HEK293 (cell line): ENCODE data around the gene HMGN2.

Experiments
- ATF2 ChIP-seq: fragments of 450-650 bp; formaldehyde crosslinking; IDR thresholded peaks from 2 replicates; pipeline ENCODE4 v1.5.1; 2016; ENCODE audit warnings: missing biosample characterization, missing genetic modification characterization, low read depth
- BCL11B ChIP-seq: fragments of 450-650 bp; formaldehyde crosslinking; IDR thresholded peaks from 2 replicates; pipeline ENCODE4 v1.5.1; 2016; ENCODE audit warnings: low read depth, missing biosample characterization, missing genetic modification characterization
- GLIS2 ChIP-seq: fragments of 450-650 bp; formaldehyde crosslinking; IDR thresholded peaks from 2 replicates; pipeline ENCODE4 v1.5.1; 2016; ENCODE audit warnings: missing biosample characterization, missing genetic modification characterization
- HOXA7 ChIP-seq: sonication (generic); formaldehyde crosslinking; IDR thresholded peaks from 2 replicates; pipeline ENCODE4 v1.8.1; 2022; ENCODE audit warnings: missing genetic modification reagents, borderline replicate concordance
- KLF8 ChIP-seq: fragments of 450-650 bp; formaldehyde crosslinking; IDR thresholded peaks from 2 replicates; pipeline ENCODE4 v1.5.1; 2016; ENCODE audit warnings: missing biosample characterization, missing genetic modification characterization
- PBX3 ChIP-seq: sonication (generic); formaldehyde crosslinking; IDR thresholded peaks from 2 replicates; pipeline ENCODE4 v1.8.1; 2022; ENCODE audit warnings: mild to moderate bottlenecking, moderate library complexity, missing genetic modification reagents
- TRIM28 ChIP-seq: IDR thresholded peaks from 2 replicates; pipeline ENCODE4 v1.6.1; 2011; ENCODE audit warnings: low read length, control low read depth, borderline replicate concordance
- YY1 ChIP-seq: fragments of 450-650 bp; formaldehyde crosslinking; IDR thresholded peaks from 2 replicates; pipeline ENCODE4 v1.5.1; 2018; ENCODE audit warnings: missing biosample characterization, missing genetic modification characterization
- ZBTB1 ChIP-seq: fragments of 450-650 bp; formaldehyde crosslinking; IDR thresholded peaks from 2 replicates; pipeline ENCODE4 v1.5.1; 2016; ENCODE audit warnings: missing biosample characterization, missing genetic modification characterization
- ZBTB11 ChIP-seq: fragments of 450-650 bp; formaldehyde crosslinking; conservative IDR thresholded peaks from 2 replicates; pipeline ENCODE4 v1.5.1; 2016; ENCODE audit warnings: low read depth, missing biosample characterization, missing genetic modification characterization
- ZFP37 ChIP-seq: fragments of 450-650 bp; formaldehyde crosslinking; IDR thresholded peaks from 2 replicates; pipeline ENCODE4 v1.5.1; 2016; ENCODE audit warnings: missing biosample characterization, missing genetic modification characterization
- ZNF10 ChIP-seq: fragments of 450-650 bp; formaldehyde crosslinking; IDR thresholded peaks from 2 replicates; pipeline ENCODE4 v1.5.1; 2017; ENCODE audit warnings: missing biosample characterization, missing genetic modification characterization
- ZNF114 ChIP-seq: fragments of 450-650 bp; formaldehyde crosslinking; IDR thresholded peaks from 2 replicates; pipeline ENCODE4 v1.5.0; 2017; ENCODE audit warnings: missing biosample characterization, missing genetic modification characterization
- ZNF121 ChIP-seq: fragments of 450-650 bp; formaldehyde crosslinking; IDR thresholded peaks from 2 replicates; pipeline ENCODE4 v1.5.1; 2016; ENCODE audit warnings: missing biosample characterization, missing genetic modification characterization
- ZNF133 ChIP-seq: fragments of 450-650 bp; formaldehyde crosslinking; IDR thresholded peaks from 2 replicates; pipeline ENCODE4 v1.5.1; 2016; ENCODE audit warnings: missing biosample characterization, missing genetic modification characterization
- ZNF157 ChIP-seq: fragments of 450-650 bp; formaldehyde crosslinking; IDR thresholded peaks from 2 replicates; pipeline ENCODE4 v1.5.1; 2016; ENCODE audit warnings: missing biosample characterization, missing genetic modification characterization
- ZNF16 ChIP-seq: fragments of 450-650 bp; formaldehyde crosslinking; IDR thresholded peaks from 2 replicates; pipeline ENCODE4 v1.5.1; 2016; ENCODE audit warnings: low read depth, missing biosample characterization, missing genetic modification characterization
- ZNF19 ChIP-seq: fragments of 450-650 bp; formaldehyde crosslinking; IDR thresholded peaks from 2 replicates; pipeline ENCODE4; 2016; ENCODE audit warnings: missing biosample characterization, missing genetic modification characterization, low read depth
- ZNF2 ChIP-seq: fragments of 450-650 bp; formaldehyde crosslinking; IDR thresholded peaks from 2 replicates; pipeline ENCODE4 v1.5.1; 2016; ENCODE audit warnings: missing biosample characterization, missing genetic modification characterization
- ZNF202 ChIP-seq: fragments of 450-650 bp; formaldehyde crosslinking; IDR thresholded peaks from 2 replicates; pipeline ENCODE4 v1.5.1; 2016; ENCODE audit warnings: missing biosample characterization, missing genetic modification characterization, borderline replicate concordance
- ZNF214 ChIP-seq: fragments of 450-650 bp; formaldehyde crosslinking; IDR thresholded peaks from 2 replicates; pipeline ENCODE4 v1.5.1; 2017; ENCODE audit warnings: missing biosample characterization, mild to moderate bottlenecking, missing genetic modification characterization, borderline replicate concordance
- ZNF311 ChIP-seq: fragments of 450-650 bp; formaldehyde crosslinking; IDR thresholded peaks from 2 replicates; pipeline ENCODE4 v1.5.1; 2017; ENCODE audit warnings: missing biosample characterization, missing genetic modification characterization, borderline replicate concordance
- ZNF350 ChIP-seq: fragments of 450-650 bp; formaldehyde crosslinking; IDR thresholded peaks from 2 replicates; pipeline ENCODE4 v1.5.0; 2017; ENCODE audit warnings: missing biosample characterization, mild to moderate bottlenecking, missing genetic modification characterization
- ZNF423 ChIP-seq: fragments of 450-650 bp; formaldehyde crosslinking; IDR thresholded peaks from 2 replicates; pipeline ENCODE4 v1.5.1; 2016; ENCODE audit warnings: missing biosample characterization, missing genetic modification characterization
- ZNF514 ChIP-seq: fragments of 450-650 bp; formaldehyde crosslinking; IDR thresholded peaks from 2 replicates; pipeline ENCODE4 v1.5.1; 2016; ENCODE audit warnings: missing biosample characterization, missing genetic modification characterization
- ZNF521 ChIP-seq: fragments of 450-650 bp; formaldehyde crosslinking; IDR thresholded peaks from 2 replicates; pipeline ENCODE4 v1.5.1; 2017; ENCODE audit warnings: missing biosample characterization, mild to moderate bottlenecking, missing genetic modification characterization
- ZNF621 ChIP-seq: fragments of 450-650 bp; formaldehyde crosslinking; IDR thresholded peaks from 2 replicates; pipeline ENCODE4 v1.5.1; 2017; ENCODE audit warnings: missing biosample characterization, missing genetic modification characterization
- ZNF624 ChIP-seq: fragments of 450-650 bp; formaldehyde crosslinking; IDR thresholded peaks from 2 replicates; pipeline ENCODE4 v1.5.1; 2017; ENCODE audit warnings: missing biosample characterization, missing genetic modification characterization
- ZNF664 ChIP-seq: fragments of 450-650 bp; formaldehyde crosslinking; IDR thresholded peaks from 2 replicates; pipeline ENCODE4 v1.5.1; 2016; ENCODE audit warnings: missing biosample characterization, missing genetic modification characterization
- ZNF707 ChIP-seq: fragments of 450-650 bp; formaldehyde crosslinking; IDR thresholded peaks from 2 replicates; pipeline ENCODE4 v1.5.1; 2016; ENCODE audit warnings: missing biosample characterization, missing genetic modification characterization
- ZNF747 ChIP-seq: fragments of 450-650 bp; formaldehyde crosslinking; IDR thresholded peaks from 2 replicates; pipeline ENCODE4 v1.5.1; 2016; ENCODE audit warnings: missing biosample characterization, missing genetic modification characterization
- ZNF768 ChIP-seq: fragments of 450-650 bp; formaldehyde crosslinking; IDR thresholded peaks from 2 replicates; pipeline ENCODE4 v1.5.1; 2018; ENCODE audit warnings: missing biosample characterization, mild to moderate bottlenecking, missing genetic modification characterization
- ZNF791 ChIP-seq: fragments of 450-650 bp; formaldehyde crosslinking; IDR thresholded peaks from 2 replicates; pipeline ENCODE4 v1.5.1; 2016; ENCODE audit warnings: missing biosample characterization, missing genetic modification characterization
- ZSCAN30 ChIP-seq: fragments of 450-650 bp; IDR thresholded peaks from 2 replicates; pipeline ENCODE4 v1.5.1; 2018; ENCODE audit warnings: missing biosample characterization, mild to moderate bottlenecking, missing genetic modification characterization, moderate library complexity
- ZXDB ChIP-seq: fragments of 450-650 bp; formaldehyde crosslinking; IDR thresholded peaks from 2 replicates; pipeline ENCODE4 v1.5.1; 2016; ENCODE audit warnings: missing biosample characterization, missing genetic modification characterization

Gene HMGN2

GRCh38 chr1:26472901-26473845 is 933 bp downstream of the HMGN2 start (continued):
- TF ChIP-seq BCL11B (tag by site-specific recombination) = no peak
- TF ChIP-seq ZNF624 (tag by site-specific recombination) = no peak
- TF ChIP-seq ZNF114 = no peak
- TF ChIP-seq ZNF521 (tag by site-specific recombination) = no peak
- TF ChIP-seq ZNF202 = no peak
- no peak for TF ChIP-seq ZNF19
- TF ChIP-seq ZNF2 (tag by site-specific recombination) = no peak
- TF ChIP-seq ZNF747 (tag by site-specific recombination) = no peak
- TF ChIP-seq ZNF791 (tag by site-specific recombination) = no peak
- no peak for TF ChIP-seq ZBTB11 (tag by site-specific recombination)
- TF ChIP-seq ZNF10 (tag by site-specific recombination) = 0 out of 2 replicates have a peak, but pooled peaks have one; percentile 7
- TF ChIP-seq ZNF514 (tag by site-specific recombination) = no peak
- TF ChIP-seq TRIM28 = no peak
- no peak for TF ChIP-seq ZXDB (tag by site-specific recombination)
- TF ChIP-seq ZBTB1 (tag by site-specific recombination) = 0 out of 2 replicates have a peak, but pooled peaks have one; percentile 42
- no peak for TF ChIP-seq ZNF121
- TF ChIP-seq ZNF350 (tag by site-specific recombination) = no peak
- TF ChIP-seq ZFP37 (tag by site-specific recombination) = no peak
- no peak for TF ChIP-seq ZNF157 (tag by site-specific recombination)
- TF ChIP-seq HOXA7 (CRISPR knock-in tag) = no peak
- no peak for TF ChIP-seq ZNF423 (tag by site-specific recombination)
- no peak for TF ChIP-seq ZNF768 (tag by site-specific recombination)
- peak; percentile 18; the same call in 1 of the 2 replicates for TF ChIP-seq GLIS2
- no peak for TF ChIP-seq ZSCAN30
- no peak for TF ChIP-seq ATF2 (tag by site-specific recombination)
- no peak for TF ChIP-seq ZNF133
- TF ChIP-seq ZNF214 = no peak
- no peak for TF ChIP-seq ZNF707 (tag by site-specific recombination)
- no peak for TF ChIP-seq ZNF621 (tag by site-specific recombination)
- TF ChIP-seq ZNF16 (tag by site-specific recombination) = no peak
- TF ChIP-seq ZNF311 (tag by site-specific recombination) = no peak
- TF ChIP-seq PBX3 (CRISPR knock-in tag) = no peak; the same call in 1 of the 2 replicates
- TF ChIP-seq YY1 (tag by site-specific recombination) = no peak
- TF ChIP-seq KLF8 (tag by site-specific recombination) = peak; percentile 69
- TF ChIP-seq ZNF664 (tag by site-specific recombination) = no peak
